Lower lobe of right lung (tissue), 2 donors: ENCODE measurements around the gene CDH26. TPM values are rescaled to one million over a fixed set of nuclear protein-coding genes. Genes with fewer than 3 reads are reported as not detected.
A peak's percentile ranks its signal among the peaks of the same experiment; 100 is the strongest.

Source experiments
- ATAC-seq, 2 donors: fragments of 200-7000 bp; cut with Tn5 transposase; one replicate each; pipeline ENCODE4 v1.9.1; 2020 to 2022; ENCODE audit warnings: mild to moderate bottlenecking in 2 of 2, moderate library complexity in 2 of 2
- DNase-seq: peaks from one replicate; pipeline ENCODE4 v3.0.0-alpha.2; 2020
- H3K27ac ChIP-seq: fragments of 200-600 bp; one replicate; pipeline ENCODE4 v1.8.0; 2022
- H3K27me3 ChIP-seq: fragments of 200-600 bp; one replicate; pipeline ENCODE4 v1.8.0; 2022; ENCODE audit warnings: low read depth
- H3K36me3 ChIP-seq: fragments of 200-600 bp; one replicate; pipeline ENCODE4 v1.8.0; 2022; ENCODE audit warnings: mild to moderate bottlenecking
- H3K4me1 ChIP-seq: fragments of 200-600 bp; one replicate; pipeline ENCODE4 v1.8.0; 2022
- H3K4me3 ChIP-seq: fragments of 200-600 bp; one replicate; pipeline ENCODE4 v1.8.0; 2022; ENCODE audit warnings: mild to moderate bottlenecking
- H3K9me3 ChIP-seq: fragments of 200-600 bp; one replicate; pipeline ENCODE4 v1.8.0; 2022
- intact Hi-C: fragments of 100-400 bp; cut with DNase I; formaldehyde crosslinking; loops from one replicate; pipeline ENCODE4 v1.11.0; 2022
- total RNA-seq: library from RNA; stranded (reverse); fragmentation: NEBNext Ultra II Directional; extraction: Animal tissue kit (Norgen Biotek cat#: 25700); gene quantifications from one replicate; pipeline ENCODE4 v1.2.1, GENCODE V29; 2021
- TF ChIP-seq, protein P1 (sequence below): fragments of 200-600 bp; IDR thresholded peaks from one replicate; pipeline ENCODE4 v1.8.0; 2022; ENCODE audit warnings: antibody characterized with exemption, mild to moderate bottlenecking
- donor health status: DM: no; HTN: yes; CAD: no; lungs with severe emphysema.

CDH26 gene
- total RNA-seq, 1 donor from 2014 or later = 8.4 TPM

DNA sequence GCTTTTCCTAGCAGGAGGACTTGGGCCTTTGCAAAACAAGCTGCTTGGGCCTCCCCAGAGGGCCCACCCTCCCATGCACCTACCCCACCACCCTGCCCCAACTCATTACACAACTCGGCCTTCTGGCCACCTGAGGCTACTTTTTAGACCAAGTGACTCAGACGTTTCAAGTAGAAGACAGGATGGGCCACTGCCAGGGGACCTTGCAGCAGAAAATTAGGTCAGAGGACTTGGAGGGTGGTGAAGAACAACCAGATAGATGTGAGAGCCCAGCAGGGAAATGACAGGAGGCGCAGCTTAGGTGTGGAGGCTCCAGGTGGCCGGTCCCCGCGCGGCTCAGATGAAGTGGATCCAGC is 19.5 kb upstream of the CDH26 start:
- H3K4me1 ChIP-seq = peaks cover 40% of the 10 kb centered on the region
- H3K4me3 ChIP-seq = peak overlapping the region; percentile 81
- no peaks in the 10 kb centered on the region for H3K27me3 ChIP-seq
- H3K9me3 ChIP-seq = no peaks in the 10 kb centered on the region
- intact Hi-C loops = no loop called here
- no peak for DNase-seq
- TF ChIP-seq, protein P1, sequence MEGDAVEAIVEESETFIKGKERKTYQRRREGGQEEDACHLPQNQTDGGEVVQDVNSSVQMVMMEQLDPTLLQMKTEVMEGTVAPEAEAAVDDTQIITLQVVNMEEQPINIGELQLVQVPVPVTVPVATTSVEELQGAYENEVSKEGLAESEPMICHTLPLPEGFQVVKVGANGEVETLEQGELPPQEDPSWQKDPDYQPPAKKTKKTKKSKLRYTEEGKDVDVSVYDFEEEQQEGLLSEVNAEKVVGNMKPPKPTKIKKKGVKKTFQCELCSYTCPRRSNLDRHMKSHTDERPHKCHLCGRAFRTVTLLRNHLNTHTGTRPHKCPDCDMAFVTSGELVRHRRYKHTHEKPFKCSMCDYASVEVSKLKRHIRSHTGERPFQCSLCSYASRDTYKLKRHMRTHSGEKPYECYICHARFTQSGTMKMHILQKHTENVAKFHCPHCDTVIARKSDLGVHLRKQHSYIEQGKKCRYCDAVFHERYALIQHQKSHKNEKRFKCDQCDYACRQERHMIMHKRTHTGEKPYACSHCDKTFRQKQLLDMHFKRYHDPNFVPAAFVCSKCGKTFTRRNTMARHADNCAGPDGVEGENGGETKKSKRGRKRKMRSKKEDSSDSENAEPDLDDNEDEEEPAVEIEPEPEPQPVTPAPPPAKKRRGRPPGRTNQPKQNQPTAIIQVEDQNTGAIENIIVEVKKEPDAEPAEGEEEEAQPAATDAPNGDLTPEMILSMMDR = no peak
- ATAC-seq = no peak
- peaks cover 16% of the 10 kb centered on the region for H3K36me3 ChIP-seq
- H3K27ac ChIP-seq = no peak overlapping the region

DNA sequence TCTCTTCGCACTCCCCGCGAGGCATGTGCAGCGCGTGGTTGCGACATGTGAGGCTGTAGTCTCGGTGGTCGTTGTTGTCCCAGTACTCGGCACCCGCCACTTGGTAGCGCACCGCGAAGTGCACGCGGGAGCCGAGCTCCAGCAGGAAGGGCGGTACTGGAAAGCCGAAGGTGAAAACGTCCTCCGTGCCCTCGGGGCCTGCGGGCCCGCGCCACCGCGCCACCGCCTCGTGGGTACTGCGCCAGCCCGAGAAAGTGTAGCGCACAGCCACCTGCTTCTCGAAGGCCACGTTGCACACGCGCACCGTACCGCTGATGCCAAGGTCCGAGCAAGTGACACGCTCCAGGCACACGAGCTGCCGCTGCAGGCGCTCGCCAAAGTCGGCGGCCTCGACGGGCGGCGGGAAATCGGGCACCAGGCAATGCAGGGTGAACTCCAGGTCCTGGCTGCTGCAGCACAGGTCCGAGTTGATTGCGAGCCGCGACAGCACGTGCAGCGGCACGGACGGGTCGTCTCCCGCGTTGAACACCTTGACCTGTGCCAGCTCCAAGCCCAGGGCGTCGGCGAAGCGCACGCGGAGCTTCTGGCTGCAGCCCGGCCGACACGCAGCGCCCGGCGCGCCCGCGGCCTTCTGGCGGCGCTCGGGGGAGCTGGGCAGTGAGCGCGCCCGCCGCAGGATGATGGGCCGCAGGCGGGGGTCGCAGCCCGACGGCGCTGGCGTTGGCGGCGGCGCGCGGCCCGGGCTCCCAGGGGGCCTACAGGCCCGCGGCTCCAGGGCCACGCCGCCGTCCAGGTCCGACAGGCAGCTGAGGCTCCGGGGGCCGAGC is 19.0 kb upstream of the CDH26 start:
- Histone ChIP-seq H3K4me1 (peaks cover 40% of the 10 kb centered on the region), H3K27me3 (no peaks in the 10 kb centered on the region), H3K36me3 (peaks cover 22% of the 10 kb centered on the region), H3K27ac (peak overlapping the region; percentile 99), H3K9me3 (no peaks in the 10 kb centered on the region), H3K4me3 (peak overlapping the region; percentile 81)
- ATAC-seq (peak; percentile 60 to 64), DNase-seq (peak; percentile 56)
- TF ChIP-seq, protein P1 = no peak
- intact Hi-C loops = no loop called here

DNA sequence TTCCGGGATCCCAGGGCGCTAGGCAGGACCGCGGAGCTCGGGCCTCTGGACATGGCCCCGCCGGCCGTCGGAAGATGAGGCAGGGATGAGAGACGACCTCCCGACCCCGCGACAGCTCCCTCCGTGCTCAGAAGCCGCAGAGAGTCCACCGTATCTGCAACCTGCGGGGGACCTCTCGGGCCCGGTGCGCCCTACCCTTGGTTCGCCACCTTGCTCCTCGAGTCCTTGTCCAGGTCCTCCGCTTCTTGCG is 18.4 kb upstream of the CDH26 start:
- peak overlapping the region; percentile 99 for H3K27ac ChIP-seq
- DNase-seq = peak; percentile 76
- H3K9me3 ChIP-seq = no peaks in the 10 kb centered on the region
- peak in 1 of 2 donors; percentile 24 for ATAC-seq
- peaks cover 40% of the 10 kb centered on the region for H3K4me1 ChIP-seq
- no peaks in the 10 kb centered on the region for H3K27me3 ChIP-seq
- H3K36me3 ChIP-seq = peaks cover 27% of the 10 kb centered on the region
- H3K4me3 ChIP-seq = peak overlapping the region; percentile 81
- TF ChIP-seq, protein P1 = no peak
- intact Hi-C loops = no loop called here

DNA sequence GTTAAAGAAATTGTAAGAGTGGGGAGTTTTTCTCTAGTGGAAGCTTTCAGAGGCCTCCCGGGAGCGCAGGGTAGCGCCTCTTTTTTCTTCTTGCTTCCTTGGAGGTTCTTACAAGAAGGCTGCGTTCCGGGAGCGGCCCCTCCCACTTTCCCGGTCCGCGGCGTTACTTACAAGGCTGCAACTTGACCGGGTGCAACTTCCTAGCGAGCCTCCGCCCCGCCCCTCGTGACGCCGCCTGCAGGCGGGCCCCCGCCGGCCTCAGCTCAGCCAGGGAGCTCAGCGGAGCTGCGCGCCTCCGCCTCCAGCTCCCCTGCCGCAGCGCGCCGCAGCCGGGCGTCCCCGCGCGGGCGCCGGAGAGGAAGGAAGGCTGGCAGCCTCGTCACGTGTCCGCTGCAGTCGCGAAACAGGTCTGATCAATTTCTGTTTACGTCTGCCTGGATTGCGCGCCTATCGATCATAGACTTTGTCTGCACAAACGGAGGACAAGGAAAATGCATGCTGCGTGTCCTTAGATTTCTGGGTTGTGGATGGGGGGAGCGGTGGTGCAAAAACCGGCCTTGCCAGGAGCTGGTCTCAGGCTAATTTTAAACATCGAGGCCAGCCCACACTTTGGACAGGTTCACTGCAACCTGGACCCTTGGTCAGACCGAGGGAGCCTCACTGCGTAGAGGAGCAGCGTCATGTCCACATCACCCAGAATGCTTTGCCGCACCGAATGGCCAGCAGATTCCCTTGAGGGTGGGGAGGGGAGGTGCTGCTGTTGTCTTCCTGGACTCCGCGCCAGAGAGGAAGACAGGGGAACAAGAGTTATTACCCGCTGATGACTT is 17.9 kb upstream of the CDH26 start, which contains the start of the genes FAM217B and PPP1R3D:
Gene FAM217B, plus strand, starts transcription at position 261 of the 827 bp plus-strand sequence. CDS start 3,555 bp downstream, outside the sequence.
Gene PPP1R3D, minus strand, starts transcription at position 177 of the 827 bp plus-strand sequence. CDS start 374 bp downstream, outside the sequence.
- Histone ChIP-seq H3K27me3 (no peaks in the 10 kb centered on the region), H3K27ac (peak within 1 kb of the TSS; percentile 99), H3K9me3 (no peaks in the 10 kb centered on the region), H3K4me1 (peaks cover 40% of the 10 kb centered on the region), H3K4me3 (peak within 1 kb of the TSS; percentile 81), H3K36me3 (peaks cover 33% of the 10 kb centered on the region)
- ATAC-seq = peak; percentile 99
- DNase-seq = peak; percentile 99
- TF ChIP-seq, protein P1 = no peak
- intact Hi-C loops = no loop called here

DNA sequence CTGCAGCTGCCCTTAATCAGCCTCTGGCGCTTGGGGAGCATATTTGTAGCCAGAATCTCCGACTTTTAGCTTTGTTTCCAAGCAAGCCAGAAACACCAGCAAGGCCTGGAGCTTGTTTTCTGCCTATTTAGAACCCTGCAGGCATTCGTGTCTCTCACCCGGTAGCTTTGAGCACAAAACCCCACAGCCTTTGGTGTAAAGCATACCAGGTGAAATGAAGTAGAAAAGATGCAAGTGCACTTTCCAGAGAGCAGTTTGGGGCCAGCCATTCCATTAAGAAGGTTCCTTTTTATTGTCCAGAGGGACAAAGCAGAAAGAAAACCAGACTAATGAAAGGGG is 17.3 kb upstream of the CDH26 start:
- no peak for DNase-seq
- Histone ChIP-seq H3K9me3 (no peaks in the 10 kb centered on the region), H3K4me3 (peak overlapping the region; percentile 81), H3K4me1 (peaks cover 40% of the 10 kb centered on the region), H3K27me3 (no peaks in the 10 kb centered on the region), H3K36me3 (peaks cover 33% of the 10 kb centered on the region), H3K27ac (peak overlapping the region; percentile 99)
- TF ChIP-seq, protein P1 = no peak
- intact Hi-C loops = no loop called here
- no peak for ATAC-seq
